Measurements from ENCODE around the gene RTKN. TPM values are rescaled to one million over a fixed set of nuclear protein-coding genes. Genes with fewer than 3 reads are reported as not detected.

Gene RTKN
- total RNA-seq = 28.9 TPM

GRCh38 chr2:74441690-74442482 is at the start of gene RTKN:
RTKN (minus strand) TSS chr2:74441937; CDS start chr2:74441816, 121 bp downstream.

GRCh38 chr2:74482801-74483674 is 41.3 kb upstream of the RTKN start, which contains the start of the genes CCDC142 and TTC31:
CCDC142 (minus strand) TSS chr2:74482998; CDS start chr2:74482837, 161 bp downstream.
TTC31 (plus strand) TSS chr2:74483081; CDS start chr2:74483096, 15 bp downstream.

GRCh38 chr2:74472086-74472944 is 30.6 kb upstream of the RTKN start, which contains the start of gene MRPL53:
MRPL53 (minus strand) TSS chr2:74472680; CDS start chr2:74472660, 20 bp downstream.

GRCh38 chr2:74458132-74458937 is 16.6 kb upstream of the RTKN start, which contains the start of gene WBP1:
WBP1 (plus strand) TSS chr2:74458438; CDS start chr2:74458603, 165 bp downstream.

GRCh38 chr2:74454654-74455511 is 13.1 kb upstream of the RTKN start, which contains the start of gene INO80B:
INO80B (plus strand) TSS chr2:74455087; CDS start chr2:74455117, 30 bp downstream.

GRCh38 chr2:74421221-74421870 is 20.4 kb downstream of the RTKN start, which contains the start of the genes C2orf81 and WDR54:
C2orf81 (minus strand) TSS chr2:74421619; CDS start chr2:74421560, 59 bp downstream.
WDR54 (plus strand) TSS chr2:74421730; CDS start chr2:74422154, 424 bp downstream.

GRCh38 chr2:74379851-74380789 is 61.6 kb downstream of the RTKN start, which contains the start of gene DCTN1:
DCTN1 (minus strand) TSS chr2:74380311; CDS start chr2:74380037, 274 bp downstream.

Other genes with a start within 250 kb of the RTKN start
- gene MTHFD2, start 243.3 kb downstream of the RTKN start, total RNA-seq = 19.0 TPM
- 36.3 TPM for gene SLC4A5, start 98.5 kb downstream of the RTKN start, total RNA-seq
- gene DCTN1, start 61.6 kb downstream of the RTKN start, total RNA-seq = 129 TPM
- gene C2orf81, start 20.3 kb downstream of the RTKN start, total RNA-seq = 3.1 TPM
- gene WDR54, start 20.2 kb downstream of the RTKN start, total RNA-seq = 36.8 TPM
- 83.5 TPM for gene INO80B, start 13.2 kb upstream of the RTKN start, total RNA-seq
- 55.6 TPM for gene WBP1, start 16.5 kb upstream of the RTKN start, total RNA-seq
- 42.8 TPM for gene MOGS, start 23.4 kb upstream of the RTKN start, total RNA-seq
- gene MRPL53, start 30.7 kb upstream of the RTKN start, total RNA-seq = 17.5 TPM
- gene CCDC142, start 41.1 kb upstream of the RTKN start, total RNA-seq = 36.7 TPM
- gene TTC31, start 41.1 kb upstream of the RTKN start, total RNA-seq = 26.7 TPM
- gene LBX2, start 57.7 kb upstream of the RTKN start, total RNA-seq = not detected
- gene PCGF1, start 65.8 kb upstream of the RTKN start, total RNA-seq = 13.6 TPM
- gene TLX2, start 72.5 kb upstream of the RTKN start, total RNA-seq = 0.93 TPM
- gene DQX1, start 84.3 kb upstream of the RTKN start, total RNA-seq = 0.55 TPM
- gene AUP1, start 87.8 kb upstream of the RTKN start, total RNA-seq = 75.9 TPM
- gene HTRA2, start 88.0 kb upstream of the RTKN start, total RNA-seq = 30.6 TPM
- 22.8 TPM for gene LOXL3, start 112.0 kb upstream of the RTKN start, total RNA-seq
- gene DOK1, start 112.8 kb upstream of the RTKN start, total RNA-seq = 10.0 TPM
- gene M1AP, start 206.4 kb upstream of the RTKN start, total RNA-seq = 0.44 TPM
- 10.3 TPM for gene SEMA4F, start 212.3 kb upstream of the RTKN start, total RNA-seq